ENCODE results near the gene FAM200C. TPM values are rescaled to one million over a fixed set of nuclear protein-coding genes. Genes with fewer than 3 reads are reported as not detected.
A peak's percentile ranks its signal among the peaks of the same experiment; 100 is the strongest.
"Not testable (repeated sequence)": the region's sequence is repeated elsewhere in the genome, so short reads cannot be mapped to it uniquely, and the experiment has no call there.

The FAM200C gene
- polyA plus RNA-seq (ENCODE audit: low read depth in 6 of 6): under 1 TPM in 4 of 6 donors, not detected in 2; 0.22 to 0.53 (median 0.39) TPM

DNA sequence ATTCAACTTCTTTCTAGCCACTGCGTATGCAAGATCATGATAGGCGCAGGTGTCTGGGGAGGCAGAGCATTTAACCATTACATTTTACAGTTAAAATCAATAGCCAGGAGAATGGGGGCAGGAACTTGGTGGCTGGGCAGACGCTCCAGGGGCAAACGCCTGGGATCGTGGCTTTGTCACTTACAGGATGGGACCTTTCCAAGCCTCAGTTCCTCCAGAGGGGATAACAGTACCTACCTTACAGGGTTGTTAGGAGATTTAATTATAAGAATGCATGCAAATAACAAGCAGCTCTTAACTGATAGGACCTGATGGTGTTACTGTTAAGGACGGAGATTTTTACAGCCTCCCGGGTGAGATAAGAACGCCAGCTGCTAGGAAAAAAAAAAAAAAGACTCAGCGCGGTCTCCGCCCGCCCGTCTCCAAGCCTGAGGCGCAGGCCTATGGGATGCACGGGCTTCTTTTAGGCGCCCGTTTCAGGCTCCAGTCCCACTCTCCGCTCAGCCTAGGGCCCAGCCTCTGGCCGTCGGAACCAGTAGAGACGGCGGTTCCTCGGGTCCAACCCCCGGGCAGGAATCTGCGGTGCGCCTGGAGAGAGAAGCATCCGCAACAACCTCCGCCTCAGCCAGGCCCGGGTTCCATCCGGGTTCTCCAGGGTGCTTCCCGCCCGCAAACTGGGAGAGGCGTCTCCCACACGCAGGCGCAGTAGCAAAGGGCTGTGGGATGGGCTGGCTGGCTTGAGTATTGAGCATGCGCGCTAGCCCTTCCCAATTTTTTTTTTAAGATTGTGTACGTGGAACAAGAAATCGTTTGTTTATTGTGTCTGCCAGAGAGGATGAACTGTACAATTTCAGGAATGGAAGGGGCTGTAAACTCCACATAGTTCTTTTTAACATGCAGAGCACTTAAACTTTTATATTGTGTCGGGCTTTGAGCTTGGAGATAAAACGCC lies at the start of gene FAM200C:
Gene FAM200C, minus strand, starts transcription at position 653 of the 952 bp plus-strand sequence. CDS start 4,564 bp downstream, outside the sequence.
- H3K4me3 Mint-ChIP-seq: peak within 1 kb of the TSS; percentile 92 to 97 (median 95)
- peaks cover 13 to 15% (median 14%) of the 10 kb centered on the region in 3 donors for H3K4me1 Mint-ChIP-seq
- peak within 1 kb of the TSS; percentile 24 to 96 (median 88) for H3K27ac Mint-ChIP-seq
- H3K36me3 Mint-ChIP-seq: peaks cover 18 to 20% of the 10 kb centered on the region in 2 donors
- DNase-seq (peak; percentile 42), ATAC-seq (ENCODE audit: low read depth in 2 of 2) (peak; percentile 70 to 77)
- no peaks in the 10 kb centered on the region for H3K27me3 Mint-ChIP-seq
- H3K9me3 Mint-ChIP-seq: no peaks in the 10 kb centered on the region

DNA sequence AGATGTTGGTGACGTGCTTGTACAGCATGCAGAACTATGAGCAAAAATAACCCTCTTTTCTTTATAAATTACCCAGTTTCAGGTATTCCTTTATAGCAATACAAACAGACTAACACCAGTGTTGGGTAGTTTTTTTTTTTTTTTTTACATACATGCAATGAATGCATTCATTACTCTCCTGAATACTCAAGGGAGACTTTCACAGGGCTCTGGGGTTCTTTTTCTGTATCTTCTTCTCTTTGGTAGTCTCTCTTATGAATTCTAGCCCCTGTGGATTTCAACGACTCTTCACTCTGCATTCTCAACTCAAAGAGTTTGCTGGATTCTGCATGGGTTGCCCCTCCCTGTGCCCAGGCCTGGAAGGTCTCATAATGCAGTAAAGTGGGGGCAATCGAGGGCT lies 49.6 kb upstream of the FAM200C start:
- H3K9me3 Mint-ChIP-seq: peaks cover 0 to 5% (median 0%) of the 10 kb centered on the region in 7 donors
- H3K27me3 Mint-ChIP-seq: peaks cover 15 to 30% (median 23%) of the 10 kb centered on the region in 3 donors
- ATAC-seq (ENCODE audit: low read depth in 2 of 2): no peak
- DNase-seq: no peak
- H3K27ac Mint-ChIP-seq: no peak overlapping the region
- H3K36me3 Mint-ChIP-seq: peaks cover 0 to 8% of the 10 kb centered on the region in 2 donors
- H3K4me1 Mint-ChIP-seq: peaks cover 4 to 19% (median 16%) of the 10 kb centered on the region in 3 donors
- H3K4me3 Mint-ChIP-seq: no peak overlapping the region

DNA sequence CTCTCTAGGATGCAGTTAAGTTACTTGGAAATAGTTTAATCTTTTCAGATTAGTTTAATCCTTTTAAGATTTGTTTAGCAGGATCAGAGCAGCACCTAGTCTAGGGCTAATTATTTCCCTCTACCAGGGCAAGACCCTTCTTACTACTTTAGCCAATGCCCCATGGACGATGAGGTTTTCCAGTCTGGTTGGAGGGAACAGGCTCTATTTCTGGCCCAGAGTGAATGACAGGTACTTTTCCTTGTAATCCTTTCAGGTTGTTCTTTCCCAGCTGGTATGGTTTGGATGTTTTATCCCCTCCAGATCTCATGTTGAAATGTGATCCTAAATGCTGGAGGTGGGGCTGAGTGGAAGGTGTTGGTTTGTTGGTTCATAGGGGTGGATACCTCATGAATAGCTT lies 49.0 kb upstream of the FAM200C start:
- Mint-ChIP-seq H3K9me3 (peaks cover 0 to 5% (median 0%) of the 10 kb centered on the region in 7 donors), H3K4me3 (no peak overlapping the region), H3K4me1 (peaks cover 4 to 19% (median 15%) of the 10 kb centered on the region in 3 donors), H3K27ac (no peak overlapping the region), H3K27me3 (peaks cover 10 to 24% (median 18%) of the 10 kb centered on the region in 3 donors), H3K36me3 (peaks cover 0 to 8% of the 10 kb centered on the region in 2 donors)
- ATAC-seq (ENCODE audit: low read depth in 2 of 2) (no peak), DNase-seq (no peak)

- DNase-seq (no peak), ATAC-seq (ENCODE audit: low read depth in 2 of 2) (no peak)
- Mint-ChIP-seq H3K4me3 (no peak overlapping the region), H3K36me3 (peaks cover 0 to 8% of the 10 kb centered on the region in 2 donors), H3K27me3 (peaks cover 0 to 8% (median 7%) of the 10 kb centered on the region in 3 donors), H3K9me3 (peaks cover 0 to 5% (median 0%) of the 10 kb centered on the region in 7 donors), H3K27ac (no peak overlapping the region), H3K4me1 (peaks cover 0 to 9% (median 5%) of the 10 kb centered on the region in 3 donors)
Observed at GRCh38 chr5:160445751-160446150, 45.9 kb upstream of the FAM200C start.

DNA sequence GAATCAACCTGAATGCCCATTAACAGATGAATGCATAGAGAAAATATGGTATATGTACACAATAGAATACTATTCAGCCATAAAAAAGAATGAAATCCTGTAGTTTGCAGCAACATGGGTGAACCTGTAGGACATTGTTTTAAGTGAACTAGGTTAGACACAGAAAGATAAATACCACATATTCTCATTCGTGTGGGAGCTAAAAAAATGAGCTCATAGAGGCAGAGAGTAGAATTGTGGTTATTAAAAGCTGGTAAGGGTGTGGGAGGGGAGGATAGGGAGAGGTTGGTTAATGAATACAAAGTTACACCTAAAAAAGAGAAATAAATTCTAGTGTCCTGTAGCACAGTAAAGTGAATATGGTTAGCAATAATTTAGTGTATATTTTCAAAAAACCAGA lies 45.3 kb upstream of the FAM200C start:
- H3K9me3 Mint-ChIP-seq: peaks cover 0 to 5% (median 0%) of the 10 kb centered on the region in 7 donors
- DNase-seq (no peak), ATAC-seq (ENCODE audit: low read depth in 2 of 2) (no peak)
- H3K27me3 Mint-ChIP-seq: peaks cover 0 to 8% (median 7%) of the 10 kb centered on the region in 3 donors
- peaks cover 0 to 8% of the 10 kb centered on the region in 2 donors for H3K36me3 Mint-ChIP-seq
- no peak overlapping the region for H3K4me3 Mint-ChIP-seq
- H3K27ac Mint-ChIP-seq: no peak overlapping the region
- peaks cover 0 to 9% (median 5%) of the 10 kb centered on the region in 3 donors for H3K4me1 Mint-ChIP-seq

GRCh38 chr5:160444407-160444806 lies 44.6 kb upstream of the FAM200C start:
- peaks cover 0 to 9% (median 5%) of the 10 kb centered on the region in 3 donors for H3K4me1 Mint-ChIP-seq
- H3K27me3 Mint-ChIP-seq: peaks cover 0 to 3% (median 2%) of the 10 kb centered on the region in 3 donors
- DNase-seq: no peak
- ATAC-seq (ENCODE audit: low read depth in 2 of 2): no peak
- peaks cover 0 to 2% of the 10 kb centered on the region in 2 donors for H3K36me3 Mint-ChIP-seq
- no peak overlapping the region for H3K27ac Mint-ChIP-seq
- no peaks in the 10 kb centered on the region for H3K9me3 Mint-ChIP-seq
- H3K4me3 Mint-ChIP-seq: no peak overlapping the region

DNA sequence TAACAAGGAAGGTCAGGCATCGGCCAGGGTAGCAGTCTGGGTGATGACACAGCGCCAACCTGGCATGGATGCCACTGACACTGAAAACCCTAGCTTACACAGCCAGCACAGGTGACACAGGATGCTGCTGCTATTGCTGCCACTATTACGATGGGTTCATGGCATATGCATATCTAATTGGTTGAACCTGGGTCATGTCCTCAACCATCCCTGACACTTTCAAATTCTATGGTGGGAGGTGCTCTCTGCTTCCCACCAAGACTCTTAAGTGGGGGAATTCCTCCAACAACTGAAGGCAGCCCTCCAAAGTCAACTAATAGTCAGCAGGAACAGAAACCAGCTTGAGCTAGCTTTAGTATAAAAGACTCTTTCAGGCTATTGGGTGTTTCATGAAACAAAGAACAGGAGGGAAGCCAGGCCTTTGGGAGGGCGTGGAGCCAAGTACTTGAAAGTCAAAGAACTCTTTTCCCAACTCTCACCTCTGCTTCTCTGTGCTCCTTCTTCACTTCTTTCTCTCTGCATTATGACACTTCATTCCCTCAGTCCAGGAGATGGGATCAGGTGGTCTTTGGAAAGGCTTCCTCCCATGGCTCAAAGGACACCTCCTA lies 43.1 kb upstream of the FAM200C start:
- Mint-ChIP-seq H3K4me3 (no peak overlapping the region), H3K4me1 (peaks cover 5 to 23% (median 17%) of the 10 kb centered on the region in 3 donors), H3K27ac (peak overlapping the region in 1 of 6 donors; percentile 28), H3K27me3 (no peaks in the 10 kb centered on the region), H3K9me3 (no peaks in the 10 kb centered on the region), H3K36me3 (no peaks in the 10 kb centered on the region)
- DNase-seq (no peak), ATAC-seq (ENCODE audit: low read depth in 2 of 2) (no peak)

DNA sequence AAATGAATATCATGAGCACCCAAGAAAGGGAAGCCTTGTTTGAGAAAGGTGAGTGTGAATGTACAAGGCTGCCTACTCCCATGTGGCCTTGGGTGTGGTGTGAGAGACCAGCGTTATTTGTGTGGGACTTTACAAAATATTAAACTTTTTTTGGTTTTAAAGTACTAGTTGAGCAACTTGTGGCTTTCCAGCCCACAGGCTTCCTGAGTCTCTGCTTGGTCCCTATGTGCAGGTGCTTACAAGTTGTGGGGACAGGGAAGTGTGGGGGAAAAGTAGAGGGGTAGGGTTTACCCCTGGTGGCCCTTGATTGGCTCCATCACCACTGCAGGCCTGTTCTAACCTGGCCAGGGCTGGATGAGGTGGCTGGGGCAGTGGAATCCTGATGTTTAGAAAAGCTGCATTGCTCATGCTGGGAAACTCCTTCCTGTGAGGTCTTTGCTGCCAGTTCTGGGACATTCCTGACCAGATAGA lies 41.5 kb upstream of the FAM200C start:
- H3K27me3 Mint-ChIP-seq: no peaks in the 10 kb centered on the region
- DNase-seq (no peak), ATAC-seq (ENCODE audit: low read depth in 2 of 2) (no peak)
- no peaks in the 10 kb centered on the region for H3K9me3 Mint-ChIP-seq
- no peak overlapping the region for H3K27ac Mint-ChIP-seq
- H3K4me3 Mint-ChIP-seq: no peak overlapping the region
- H3K4me1 Mint-ChIP-seq: peaks cover 5 to 23% (median 22%) of the 10 kb centered on the region in 3 donors
- no peaks in the 10 kb centered on the region for H3K36me3 Mint-ChIP-seq

- Mint-ChIP-seq H3K27me3 (no peaks in the 10 kb centered on the region), H3K27ac (peak overlapping the region in 5 of 6 donors; percentile 65 to 89 (median 68)), H3K36me3 (no peaks in the 10 kb centered on the region), H3K4me3 (peak overlapping the region; percentile 83 to 93 (median 90)), H3K9me3 (no peaks in the 10 kb centered on the region), H3K4me1 (peaks cover 18 to 42% (median 37%) of the 10 kb centered on the region in 3 donors)
- DNase-seq (peak; percentile 83), ATAC-seq (ENCODE audit: low read depth in 2 of 2) (peak; percentile 77 to 79)
Observed at GRCh38 chr5:160439205-160439600, 39.3 kb upstream of the FAM200C start.

DNA sequence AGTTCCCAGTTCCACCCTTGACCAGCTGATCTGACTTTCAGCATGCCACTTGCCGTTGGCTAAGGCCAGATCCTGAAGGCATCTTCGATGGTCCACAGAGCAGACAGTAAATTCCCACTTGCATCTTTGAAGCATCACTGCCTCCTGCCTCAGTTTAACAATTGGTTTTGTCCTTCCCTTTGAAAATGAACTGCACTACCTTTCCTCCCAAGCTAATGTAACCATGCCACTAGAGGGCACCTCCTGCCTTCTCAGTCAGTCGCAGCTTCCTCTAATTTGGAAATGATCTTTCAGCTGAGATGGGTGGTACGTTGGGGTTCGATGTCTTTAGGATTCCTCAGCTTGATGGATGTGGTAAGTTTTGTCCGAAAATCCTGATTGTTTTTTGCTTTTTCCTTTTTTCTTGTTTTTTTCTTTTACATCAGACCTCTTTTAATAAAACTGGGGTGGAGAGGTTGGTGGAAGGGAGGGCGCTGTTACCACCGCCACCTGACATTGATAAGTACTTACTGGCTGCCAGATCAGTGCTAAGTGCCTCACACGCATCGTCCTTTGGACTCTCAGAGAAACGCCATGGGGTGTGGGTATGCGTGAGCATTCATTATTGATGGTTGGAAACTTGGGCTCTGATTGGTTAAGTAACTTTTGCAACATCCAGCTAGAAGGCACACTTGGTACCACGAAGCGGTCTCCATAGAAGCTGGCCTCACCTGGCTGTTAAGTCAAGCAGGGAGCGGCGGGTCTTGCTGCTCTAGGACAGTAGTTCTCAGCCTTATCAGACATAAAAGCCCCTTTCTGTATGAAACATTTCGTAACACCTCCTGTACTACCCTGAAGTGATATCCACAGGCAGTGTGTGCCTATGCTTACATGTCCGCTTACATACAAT lies 38.7 kb upstream of the FAM200C start:
- no peaks in the 10 kb centered on the region for H3K9me3 Mint-ChIP-seq
- DNase-seq (peak; percentile 62), ATAC-seq (ENCODE audit: low read depth in 2 of 2) (peak; percentile 62 to 70)
- H3K4me1 Mint-ChIP-seq: peaks cover 23 to 48% (median 44%) of the 10 kb centered on the region in 3 donors
- no peaks in the 10 kb centered on the region for H3K36me3 Mint-ChIP-seq
- H3K27ac Mint-ChIP-seq: peak overlapping the region; percentile 65 to 75 (median 68)
- peak overlapping the region; percentile 83 to 93 (median 90) for H3K4me3 Mint-ChIP-seq
- no peaks in the 10 kb centered on the region for H3K27me3 Mint-ChIP-seq

- DNase-seq (no peak), ATAC-seq (ENCODE audit: low read depth in 2 of 2) (no peak)
- Mint-ChIP-seq H3K4me3 (peak overlapping the region in 1 of 8 donors; percentile 20), H3K27me3 (no peaks in the 10 kb centered on the region), H3K4me1 (peaks cover 36 to 55% (median 52%) of the 10 kb centered on the region in 3 donors), H3K9me3 (no peaks in the 10 kb centered on the region), H3K36me3 (no peaks in the 10 kb centered on the region), H3K27ac (no peak overlapping the region)
Observed at GRCh38 chr5:160437271-160437670, 37.4 kb upstream of the FAM200C start.

DNA sequence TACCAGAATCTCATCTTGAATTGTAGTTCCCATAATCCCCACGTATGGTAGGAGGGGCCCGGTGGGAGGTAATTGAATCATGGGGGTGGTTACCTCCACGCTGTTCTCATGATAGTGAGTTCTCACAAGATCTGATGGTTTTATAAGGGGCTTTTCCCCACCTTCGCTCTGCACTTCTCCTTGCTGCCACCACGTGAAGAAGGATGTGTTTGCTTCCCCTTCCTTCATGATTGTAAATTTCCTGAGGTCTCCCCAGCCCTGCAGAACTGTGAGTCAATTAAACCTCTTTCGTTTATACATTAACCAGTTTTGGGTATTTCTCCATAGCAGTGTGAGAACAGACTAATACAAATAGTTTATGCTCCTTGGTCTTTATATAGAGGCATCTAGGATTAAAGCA lies 36.8 kb upstream of the FAM200C start:
- not testable (repeated sequence) for DNase-seq

More for the DNA sequence above, 36.8 kb upstream of the FAM200C start:
- Mint-ChIP-seq H3K27ac (peak overlapping the region in 1 of 6 donors; percentile 61), H3K4me1 (peaks cover 40 to 59% (median 57%) of the 10 kb centered on the region in 3 donors), H3K4me3 (peak overlapping the region in 1 of 8 donors; percentile 20)
- ATAC-seq (ENCODE audit: low read depth in 2 of 2); H3K9me3 Mint-ChIP-seq; H3K27me3 Mint-ChIP-seq; H3K36me3 Mint-ChIP-seq: not testable (repeated sequence)
